Caco-2 (cell line): ENCODE results near the gene ADA. TPM values are rescaled to one million over a fixed set of nuclear protein-coding genes. Genes with fewer than 3 reads are reported as not detected.

Experiments used
- BruUV-seq: library from RNA; stranded (reverse); fragments of 400-500 nt; replicated peaks from 2 replicates; lab custom pipeline; 2021; lab: Mats Ljungman, UMichigan
- CTCF ChIA-PET: fragments of 300-600 bp; sonication (Branson Sonifier 250); formaldehyde crosslinking; loops from one replicate; lab custom pipeline; 2022; ENCODE audit warnings: antibody characterized with exemption; lab: Charles Lee
- POLR2A ChIA-PET: fragments of 300-600 bp; sonication (Branson Sonifier 250); formaldehyde crosslinking; loops from one replicate; lab custom pipeline; 2022; ENCODE audit warnings: antibody characterized with exemption; lab: Charles Lee
- DNase-seq, 2 experiments: peaks; one replicate each; pipeline versions ENCODE4 v3.0.0 to v3.0.0-alpha.2; 2020 to 2022
- H3K27me3 ChIP-seq: replicated peaks from 2 replicates; pipeline ENCODE4 v1.6.0; 2011; ENCODE audit warnings: low read length; ENCODE audit not compliant: control insufficient read depth, insufficient read depth
- H3K36me3 ChIP-seq: 2 replicates; pipeline ENCODE4 v1.5.1; 2011; ENCODE audit warnings: low read length; ENCODE audit not compliant: control insufficient read depth, insufficient read depth
- H3K4me1 ChIP-seq: fragments of 250-450 bp; sonication (Bioruptor Pico); 2 replicates; pipeline ENCODE4 v1.5.1; 2020; ENCODE audit warnings: mild to moderate bottlenecking
- H3K4me3 ChIP-seq: 2 replicates; pipeline ENCODE4 v1.5.1; 2011; ENCODE audit warnings: low read depth, mild to moderate bottlenecking, control low read depth, low read length
- H3K9me3 ChIP-seq: fragments of 250-450 bp; sonication (Bioruptor Pico); 2 replicates; pipeline ENCODE4 v1.5.1; 2020; ENCODE audit warnings: mild to moderate bottlenecking, moderate library complexity
- H3K27ac Mint-ChIP-seq: one replicate; pipeline ENCODE4 v1.8.0; 2022; ENCODE audit warnings: mixed read lengths; ENCODE audit not compliant: unreplicated experiment
- H3K27me3 Mint-ChIP-seq: one replicate; pipeline ENCODE4 v1.8.0; 2022; ENCODE audit warnings: mixed read lengths; ENCODE audit not compliant: insufficient read depth, unreplicated experiment
- H3K36me3 Mint-ChIP-seq: one replicate; pipeline ENCODE4 v1.8.0; 2022; ENCODE audit warnings: mild to moderate bottlenecking, mixed read lengths; ENCODE audit not compliant: insufficient read depth, unreplicated experiment
- H3K4me1 Mint-ChIP-seq: one replicate; pipeline ENCODE4 v1.8.0; 2022; ENCODE audit warnings: low read depth, mixed read lengths; ENCODE audit not compliant: unreplicated experiment
- H3K4me3 Mint-ChIP-seq: one replicate; pipeline ENCODE4 v1.8.0; 2022; ENCODE audit warnings: mild to moderate bottlenecking, moderate library complexity, mixed read lengths; ENCODE audit not compliant: unreplicated experiment
- H3K9me3 Mint-ChIP-seq: one replicate; pipeline ENCODE4 v1.8.0; 2022; ENCODE audit warnings: mixed read lengths; ENCODE audit not compliant: unreplicated experiment
- intact Hi-C: fragments of 100-400 bp; cut with micrococcal nuclease; formaldehyde crosslinking; loops from one replicate; pipeline ENCODE4 v1.10.0; 2022; ENCODE audit not compliant: unreplicated experiment
- total RNA-seq: library from RNA; stranded (reverse); gene quantifications from 2 replicates; pipeline ENCODE4 v1.2.3, GENCODE V29; 2022
- TF ChIP-seq, protein P1 (sequence below), 2 experiments: fragments of 200-600 bp in 1 of 2; IDR thresholded peaks; 1 replicate in 1 of 2; 2 replicates in 1 of 2; pipeline versions ENCODE4 v1.5.1 to v1.8.0; 2011 to 2022; ENCODE audit warnings: antibody characterized with exemption in 1 of 2, control low read depth in 1 of 2, inconsistent platforms in 1 of 2, low read depth in 1 of 2, low read length in 1 of 2, mild to moderate bottlenecking in 1 of 2, moderate library complexity in 1 of 2; ENCODE audit not compliant: insufficient read depth in 1 of 2, severe bottlenecking in 1 of 2, unreplicated experiment in 1 of 2

The ADA gene
- total RNA-seq, 1 experiment from 2014 or later: 21.1 TPM

DNA sequence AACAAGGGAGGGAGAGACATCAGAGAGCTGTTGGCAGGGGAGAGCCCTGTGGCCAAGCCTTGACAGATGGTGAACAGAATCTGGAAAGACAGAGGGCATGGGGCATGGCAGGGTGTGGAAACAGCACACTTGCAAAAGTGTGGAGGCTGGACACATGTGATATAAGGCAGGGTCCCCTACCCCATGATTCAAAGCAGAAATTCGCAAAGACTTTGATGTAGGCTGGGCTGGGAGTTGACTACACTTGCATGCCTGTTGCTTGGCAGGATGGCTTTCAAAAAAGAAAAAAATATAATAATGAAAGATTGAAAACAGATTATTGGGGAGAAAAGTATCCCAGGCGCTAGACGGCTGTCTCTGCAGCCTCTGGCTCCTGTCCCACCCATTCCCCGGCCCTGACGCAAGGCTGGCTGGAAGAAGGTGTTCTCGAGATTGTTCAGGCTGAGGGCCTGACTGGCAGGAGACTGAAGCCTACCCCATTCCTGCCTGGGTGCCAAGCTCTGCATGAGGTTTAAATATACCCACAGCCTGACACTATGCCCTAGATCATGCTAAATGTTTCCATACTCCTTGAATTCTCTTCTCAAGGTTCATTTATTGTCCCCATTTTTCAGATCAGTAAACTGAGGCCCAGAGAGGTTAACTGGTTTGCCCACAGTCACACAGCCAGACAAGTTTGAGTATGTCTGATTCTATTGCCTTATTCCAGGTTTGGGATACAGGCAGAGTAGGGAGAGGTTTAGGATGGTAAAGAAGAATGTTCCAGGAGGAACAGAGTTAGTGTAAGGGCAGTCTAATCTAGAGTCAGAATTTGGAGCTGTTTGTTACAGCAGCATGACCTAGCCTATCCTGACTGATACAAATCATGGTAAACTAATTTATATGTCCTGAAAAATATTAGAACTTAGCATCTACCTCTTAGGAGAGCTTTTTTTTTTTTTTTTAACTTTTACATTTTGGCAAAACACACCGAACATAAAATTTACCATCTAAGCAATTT lies 40.2 kb upstream of the ADA start:
- TF ChIP-seq, protein P1, sequence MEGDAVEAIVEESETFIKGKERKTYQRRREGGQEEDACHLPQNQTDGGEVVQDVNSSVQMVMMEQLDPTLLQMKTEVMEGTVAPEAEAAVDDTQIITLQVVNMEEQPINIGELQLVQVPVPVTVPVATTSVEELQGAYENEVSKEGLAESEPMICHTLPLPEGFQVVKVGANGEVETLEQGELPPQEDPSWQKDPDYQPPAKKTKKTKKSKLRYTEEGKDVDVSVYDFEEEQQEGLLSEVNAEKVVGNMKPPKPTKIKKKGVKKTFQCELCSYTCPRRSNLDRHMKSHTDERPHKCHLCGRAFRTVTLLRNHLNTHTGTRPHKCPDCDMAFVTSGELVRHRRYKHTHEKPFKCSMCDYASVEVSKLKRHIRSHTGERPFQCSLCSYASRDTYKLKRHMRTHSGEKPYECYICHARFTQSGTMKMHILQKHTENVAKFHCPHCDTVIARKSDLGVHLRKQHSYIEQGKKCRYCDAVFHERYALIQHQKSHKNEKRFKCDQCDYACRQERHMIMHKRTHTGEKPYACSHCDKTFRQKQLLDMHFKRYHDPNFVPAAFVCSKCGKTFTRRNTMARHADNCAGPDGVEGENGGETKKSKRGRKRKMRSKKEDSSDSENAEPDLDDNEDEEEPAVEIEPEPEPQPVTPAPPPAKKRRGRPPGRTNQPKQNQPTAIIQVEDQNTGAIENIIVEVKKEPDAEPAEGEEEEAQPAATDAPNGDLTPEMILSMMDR (IDR thresholded peaks at IDR 0.05; ENCODE audit: insufficient read depth in 1 of 2, low read depth in 1 of 2, low read length in 1 of 2, severe bottlenecking in 1 of 2, unreplicated experiment in 1 of 2): no peak
- Histone ChIP-seq H3K36me3 (no peaks in the 10 kb centered on the region), H3K9me3 (peaks cover 6% of the 10 kb centered on the region), H3K4me1 (peaks cover 21% of the 10 kb centered on the region), H3K4me3 (no peak overlapping the region), H3K27me3 (no peaks in the 10 kb centered on the region)
- H3K4me3 Mint-ChIP-seq: peak overlapping the region; percentile 64
- H3K27me3 Mint-ChIP-seq: no peaks in the 10 kb centered on the region
- POLR2A ChIA-PET: interaction anchor here (1.2 kb wide), 1 partner anchor 194 kb away, joined by 3 read pairs; the partner anchor contains the start of gene YWHAB
- intact Hi-C loops: loop anchor here (2.0 kb wide), 1 partner anchor 41 kb away; no protein-coding TSS in a partner anchor
- peak overlapping the region; percentile 87 for H3K27ac Mint-ChIP-seq
- DNase-seq: no peak
- BruUV-seq: no TSS peak
- peaks cover 29% of the 10 kb centered on the region for H3K4me1 Mint-ChIP-seq
- peaks cover 17% of the 10 kb centered on the region for H3K36me3 Mint-ChIP-seq
- peaks cover 21% of the 10 kb centered on the region for H3K9me3 Mint-ChIP-seq
- CTCF ChIA-PET: interaction anchor here (1.6 to 2.0 kb wide), 3 partner anchors 8 to 42 kb away, joined by 7 to 10 read pairs (median 9); no protein-coding TSS in a partner anchor

DNA sequence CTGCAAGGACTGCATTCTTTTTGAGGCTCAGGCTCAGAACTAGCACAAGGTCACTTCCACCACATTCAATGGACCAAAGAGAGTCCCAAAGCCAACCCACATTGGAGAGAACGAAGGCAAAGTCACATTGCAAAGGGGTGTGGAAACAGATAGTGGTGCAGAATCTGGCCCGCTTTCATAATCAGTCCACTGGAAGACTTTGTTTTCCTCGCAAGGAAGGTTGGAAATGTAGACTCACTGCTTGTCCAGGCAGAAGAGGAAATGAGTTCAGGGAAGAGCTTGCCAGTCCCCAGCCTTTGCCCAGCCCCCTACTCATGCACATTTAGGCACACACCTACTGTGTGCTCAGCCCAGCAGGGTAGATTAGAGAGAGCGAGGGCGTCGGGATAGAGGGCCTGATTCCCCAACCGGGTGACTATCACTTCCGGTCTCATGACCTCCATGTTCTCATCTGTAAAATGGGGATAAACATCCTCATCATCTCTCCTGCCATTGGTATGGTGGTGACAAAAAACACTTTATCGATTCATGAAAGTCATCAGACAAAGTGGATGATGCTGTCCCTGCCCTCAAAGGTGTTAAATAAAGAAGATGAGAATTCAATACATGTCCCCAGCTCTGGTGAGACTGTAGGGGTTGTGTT lies 39.4 kb upstream of the ADA start:
- peak overlapping the region; percentile 81 for H3K27ac Mint-ChIP-seq
- no peaks in the 10 kb centered on the region for H3K27me3 Mint-ChIP-seq
- H3K4me1 Mint-ChIP-seq: peaks cover 29% of the 10 kb centered on the region
- intact Hi-C loops: no loop called here
- peaks cover 17% of the 10 kb centered on the region for H3K36me3 Mint-ChIP-seq
- peaks cover 6% of the 10 kb centered on the region for H3K9me3 ChIP-seq
- TF ChIP-seq, protein P1 (IDR thresholded peaks at IDR 0.05; ENCODE audit: insufficient read depth in 1 of 2, low read depth in 1 of 2, low read length in 1 of 2, severe bottlenecking in 1 of 2, unreplicated experiment in 1 of 2): no peak
- H3K4me1 ChIP-seq: peaks cover 21% of the 10 kb centered on the region
- no peak for DNase-seq
- no TSS peak for BruUV-seq
- H3K4me3 Mint-ChIP-seq: no peak overlapping the region
- peaks cover 21% of the 10 kb centered on the region for H3K9me3 Mint-ChIP-seq
- ChIA-PET POLR2A (no interaction called here), CTCF (interaction anchor here (1.6 kb wide), 1 partner anchor 42 kb away, joined by 9 read pairs; no protein-coding TSS in a partner anchor)
- H3K4me3 ChIP-seq: no peak overlapping the region
- no peaks in the 10 kb centered on the region for H3K36me3 ChIP-seq
- no peaks in the 10 kb centered on the region for H3K27me3 ChIP-seq

DNA sequence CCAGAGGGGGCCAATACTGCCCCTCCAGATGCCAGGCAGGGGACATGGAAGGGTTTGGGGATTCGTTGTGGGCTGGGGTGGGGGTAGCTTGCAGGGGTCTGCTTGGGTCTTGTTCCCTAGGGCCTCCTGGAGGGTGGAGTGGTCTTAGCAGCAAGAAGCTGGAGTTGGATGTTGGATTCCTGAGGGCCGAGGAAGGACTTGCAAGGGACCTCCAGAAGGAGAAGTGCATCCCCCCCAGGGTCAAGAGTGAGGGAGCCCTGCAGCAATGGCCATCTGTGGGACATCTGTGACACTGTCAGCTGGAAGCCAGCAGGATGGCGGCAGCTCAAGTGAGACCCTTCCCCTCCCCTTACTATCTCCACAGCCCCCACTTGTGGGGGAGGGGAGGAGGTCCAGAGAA lies 38.3 kb upstream of the ADA start:
- intact Hi-C loops: loop anchor here (5.0 kb wide), 1 partner anchor 112 kb away; no protein-coding TSS in a partner anchor
- CTCF ChIA-PET: interaction anchor here (0.5 to 1.6 kb wide), 3 partner anchors 43 to 321 kb away, joined by 3 to 9 read pairs (median 3); no protein-coding TSS in a partner anchor
- TF ChIP-seq, protein P1 (IDR thresholded peaks at IDR 0.05; ENCODE audit: insufficient read depth in 1 of 2, low read depth in 1 of 2, low read length in 1 of 2, severe bottlenecking in 1 of 2, unreplicated experiment in 1 of 2): no peak
- Mint-ChIP-seq H3K27me3 (no peaks in the 10 kb centered on the region), H3K4me1 (peaks cover 37% of the 10 kb centered on the region), H3K4me3 (no peak overlapping the region), H3K36me3 (peaks cover 23% of the 10 kb centered on the region), H3K9me3 (peaks cover 21% of the 10 kb centered on the region), H3K27ac (peak overlapping the region; percentile 34)
- peaks cover 29% of the 10 kb centered on the region for H3K4me1 ChIP-seq
- POLR2A ChIA-PET: interaction anchor here (0.6 kb wide), 2 partner anchors 232 to 600 kb away, joined by 3 read pairs; no protein-coding TSS in a partner anchor
- BruUV-seq: no TSS peak
- H3K9me3 ChIP-seq: peaks cover 6% of the 10 kb centered on the region
- H3K4me3 ChIP-seq: no peak overlapping the region
- no peaks in the 10 kb centered on the region for H3K36me3 ChIP-seq
- H3K27me3 ChIP-seq: no peaks in the 10 kb centered on the region
- no peak for DNase-seq
